Measurements from ENCODE around the gene SMCO2.

SMCO2 gene

GRCh38 chr12:27506645-27507189 is 60.2 kb downstream of the SMCO2 start (continued):
- TF ChIP-seq, protein P1, sequence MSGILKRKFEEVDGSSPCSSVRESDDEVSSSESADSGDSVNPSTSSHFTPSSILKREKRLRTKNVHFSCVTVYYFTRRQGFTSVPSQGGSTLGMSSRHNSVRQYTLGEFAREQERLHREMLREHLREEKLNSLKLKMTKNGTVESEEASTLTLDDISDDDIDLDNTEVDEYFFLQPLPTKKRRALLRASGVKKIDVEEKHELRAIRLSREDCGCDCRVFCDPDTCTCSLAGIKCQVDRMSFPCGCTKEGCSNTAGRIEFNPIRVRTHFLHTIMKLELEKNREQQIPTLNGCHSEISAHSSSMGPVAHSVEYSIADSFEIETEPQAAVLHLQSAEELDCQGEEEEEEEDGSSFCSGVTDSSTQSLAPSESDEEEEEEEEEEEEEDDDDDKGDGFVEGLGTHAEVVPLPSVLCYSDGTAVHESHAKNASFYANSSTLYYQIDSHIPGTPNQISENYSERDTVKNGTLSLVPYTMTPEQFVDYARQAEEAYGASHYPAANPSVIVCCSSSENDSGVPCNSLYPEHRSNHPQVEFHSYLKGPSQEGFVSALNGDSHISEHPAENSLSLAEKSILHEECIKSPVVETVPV (CRISPR knock-in tag; IDR thresholded peaks at IDR 0.05): no peak
- TF ChIP-seq ESRRG (CRISPR knock-in tag; IDR thresholded peaks at IDR 0.05) (no peak), ARNTL (CRISPR knock-in tag; IDR thresholded peaks at IDR 0.05; ENCODE audit: borderline replicate concordance, low read depth) (no peak), ISL1 (CRISPR knock-in tag; IDR thresholded peaks at IDR 0.05) (no peak), BACH2 (CRISPR knock-in tag; IDR thresholded peaks at IDR 0.05; ENCODE audit: borderline replicate concordance) (no peak), OSR1 (CRISPR knock-in tag; IDR thresholded peaks at IDR 0.05) (no peak)

GRCh38 chr12:27508736-27509431 is 62.3 kb downstream of the SMCO2 start:
- no peak for ATAC-seq
- no peak for TF ChIP-seq ZFP3 (CRISPR knock-in tag; IDR thresholded peaks at IDR 0.05)

GRCh38 chr12:27511031-27511722 is 64.6 kb downstream of the SMCO2 start:
- TF ChIP-seq ARNTL (CRISPR knock-in tag; IDR thresholded peaks at IDR 0.05; ENCODE audit: borderline replicate concordance, low read depth) (no peak), ISL1 (CRISPR knock-in tag; IDR thresholded peaks at IDR 0.05) (peak; percentile 81), TSHZ2 (CRISPR knock-in tag; IDR thresholded peaks at IDR 0.05) (peak; percentile 43; the same call in 1 of the 2 replicates)
- peak; percentile 88 for ATAC-seq

- TF ChIP-seq SNAI2 (CRISPR knock-in tag; IDR thresholded peaks at IDR 0.05) (no peak), ZNF8 (CRISPR knock-in tag; IDR thresholded peaks at IDR 0.05) (no peak), ESRRG (CRISPR knock-in tag; IDR thresholded peaks at IDR 0.05) (no peak), ZFP3 (CRISPR knock-in tag; IDR thresholded peaks at IDR 0.05) (no peak), ZNF70 (CRISPR knock-in tag; IDR thresholded peaks at IDR 0.05) (no peak), ZC3H10 (CRISPR knock-in tag; IDR thresholded peaks at IDR 0.05) (no peak), TCF4 (CRISPR knock-in tag; IDR thresholded peaks at IDR 0.05; ENCODE audit: borderline replicate concordance) (no peak), ARNTL (CRISPR knock-in tag; IDR thresholded peaks at IDR 0.05; ENCODE audit: borderline replicate concordance, low read depth) (no peak), ZNF565 (CRISPR knock-in tag; conservative IDR thresholded peaks at IDR 0.05; ENCODE audit: low read depth) (no peak), GLIS3 (CRISPR knock-in tag; IDR thresholded peaks at IDR 0.05) (no peak), TSHZ2 (CRISPR knock-in tag; IDR thresholded peaks at IDR 0.05) (no peak), PPARA (CRISPR knock-in tag; IDR thresholded peaks at IDR 0.05; ENCODE audit: borderline replicate concordance) (no peak)
- TF ChIP-seq, protein P2, sequence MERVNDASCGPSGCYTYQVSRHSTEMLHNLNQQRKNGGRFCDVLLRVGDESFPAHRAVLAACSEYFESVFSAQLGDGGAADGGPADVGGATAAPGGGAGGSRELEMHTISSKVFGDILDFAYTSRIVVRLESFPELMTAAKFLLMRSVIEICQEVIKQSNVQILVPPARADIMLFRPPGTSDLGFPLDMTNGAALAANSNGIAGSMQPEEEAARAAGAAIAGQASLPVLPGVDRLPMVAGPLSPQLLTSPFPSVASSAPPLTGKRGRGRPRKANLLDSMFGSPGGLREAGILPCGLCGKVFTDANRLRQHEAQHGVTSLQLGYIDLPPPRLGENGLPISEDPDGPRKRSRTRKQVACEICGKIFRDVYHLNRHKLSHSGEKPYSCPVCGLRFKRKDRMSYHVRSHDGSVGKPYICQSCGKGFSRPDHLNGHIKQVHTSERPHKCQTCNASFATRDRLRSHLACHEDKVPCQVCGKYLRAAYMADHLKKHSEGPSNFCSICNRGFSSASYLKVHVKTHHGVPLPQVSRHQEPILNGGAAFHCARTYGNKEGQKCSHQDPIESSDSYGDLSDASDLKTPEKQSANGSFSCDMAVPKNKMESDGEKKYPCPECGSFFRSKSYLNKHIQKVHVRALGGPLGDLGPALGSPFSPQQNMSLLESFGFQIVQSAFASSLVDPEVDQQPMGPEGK (CRISPR knock-in tag; IDR thresholded peaks at IDR 0.05; ENCODE audit: borderline replicate concordance): no peak
Measured at GRCh38 chr12:27511723-27512045, 65.1 kb downstream of the SMCO2 start.

More at GRCh38 chr12:27511723-27512045, 65.1 kb downstream of the SMCO2 start:
- ATAC-seq: no peak; the same call in 2 of the 3 replicates

All from SK-N-SH treated with all-trans-retinoic acid at 6 μM for 48 hours (cell line).